GM21447 (cell line): ENCODE results near the gene PSENEN.

ENCODE experiments used
- ATAC-seq: cut with Tn5 transposase; IDR thresholded peaks from one replicate; pipeline ENCODE4 v1.9.1; 2021; ENCODE audit not compliant: unreplicated experiment

Gene PSENEN

GRCh38 chr19:35750167-35750566, 4.7 kb downstream of the PSENEN start:
- no peak for ATAC-seq

- ATAC-seq: no peak
These were observed 6.6 kb downstream of the PSENEN start for GRCh38 chr19:35751839-35752745.

GRCh38 chr19:35752746-35753350, 7.4 kb downstream of the PSENEN start:
- ATAC-seq: no peak

GRCh38 chr19:35753634-35754369, 8.4 kb downstream of the PSENEN start:
- ATAC-seq: no peak

- no peak for ATAC-seq
These were observed 9.1 kb downstream of the PSENEN start for GRCh38 chr19:35754370-35755130.

GRCh38 chr19:35755131-35755549, 9.7 kb downstream of the PSENEN start:
- no peak for ATAC-seq

GRCh38 chr19:35755550-35756376, 10.3 kb downstream of the PSENEN start:
- ATAC-seq: no peak

GRCh38 chr19:35756377-35757230, 11.2 kb downstream of the PSENEN start, which contains the start of gene HSPB6:
HSPB6 (minus strand) TSS chr19:35757029; CDS start chr19:35757008, 21 bp downstream.
- ATAC-seq: no peak

- ATAC-seq: no peak
These were observed 11.8 kb downstream of the PSENEN start for GRCh38 chr19:35757231-35757748.

- peak; percentile 97 for ATAC-seq
These were observed 12.5 kb downstream of the PSENEN start, which contains the start of gene PROSER3 for GRCh38 chr19:35757749-35758608. PROSER3 (plus strand) TSS chr19:35758176; CDS start chr19:35758216, 40 bp downstream.

- ATAC-seq: no peak
These were observed 14.2 kb downstream of the PSENEN start for GRCh38 chr19:35759697-35760096.

GRCh38 chr19:35760711-35761349, 15.4 kb downstream of the PSENEN start:
- ATAC-seq: no peak

GRCh38 chr19:35764432-35765315, 19.2 kb downstream of the PSENEN start:
- no peak for ATAC-seq

- no peak for ATAC-seq
These were observed 21.2 kb downstream of the PSENEN start for GRCh38 chr19:35766571-35767104.

- ATAC-seq: no peak
These were observed 22.0 kb downstream of the PSENEN start for GRCh38 chr19:35767288-35768081.
